Endodermal cell (in vitro differentiated cells): ENCODE data around the gene ADORA3. TPM values are rescaled to one million over a fixed set of nuclear protein-coding genes. Genes with fewer than 3 reads are reported as not detected.

Experiments used
- DNase-seq: peaks from one replicate; pipeline ENCODE4 v3.0.0-alpha.2; 2017
- H3K27ac ChIP-seq: 2 replicates; pipeline ENCODE4 v1.5.1; 2013; ENCODE audit warnings: mild to moderate bottlenecking, low read depth, low read length, moderate library complexity
- H3K27me3 ChIP-seq: 2 replicates; pipeline ENCODE4 v1.6.1; 2013; ENCODE audit warnings: mild to moderate bottlenecking, low read length, moderate library complexity; ENCODE audit not compliant: insufficient read depth, control insufficient read depth, poor library complexity, severe bottlenecking
- H3K36me3 ChIP-seq: 2 replicates; pipeline ENCODE4 v1.7.0; 2013; ENCODE audit warnings: mild to moderate bottlenecking, low read length, moderate library complexity; ENCODE audit not compliant: control insufficient read depth, insufficient read depth
- H3K4me1 ChIP-seq: one replicate; pipeline ENCODE4 v1.7.0; 2013; ENCODE audit warnings: low read length; ENCODE audit not compliant: control insufficient read depth, insufficient read depth
- H3K4me3 ChIP-seq: 2 replicates; pipeline ENCODE4 v1.5.1; 2013; ENCODE audit warnings: mild to moderate bottlenecking, low read length, moderate library complexity
- H3K9ac ChIP-seq: 2 replicates; pipeline ENCODE4 v1.6.1; 2013; ENCODE audit warnings: mild to moderate bottlenecking, low read length, moderate library complexity; ENCODE audit not compliant: poor library complexity, severe bottlenecking; ENCODE audit errors: extremely low read depth
- H3K9me3 ChIP-seq: 2 replicates; pipeline ENCODE4 v1.6.1; 2013; ENCODE audit warnings: mild to moderate bottlenecking, low read length, moderate library complexity; ENCODE audit not compliant: control insufficient read depth
- H3K27ac Mint-ChIP-seq: 2 replicates; pipeline ENCODE4 v1.8.0; 2020; ENCODE audit warnings: mixed read lengths
- H3K27me3 Mint-ChIP-seq: 2 replicates; pipeline ENCODE4 v1.8.0; 2021; ENCODE audit warnings: mild to moderate bottlenecking, mixed read lengths; ENCODE audit not compliant: insufficient read depth
- H3K36me3 Mint-ChIP-seq: 2 replicates; pipeline ENCODE4 v1.8.0; 2020; ENCODE audit warnings: low read depth, mixed read lengths
- H3K4me1 Mint-ChIP-seq: 2 replicates; pipeline ENCODE4 v1.8.0; 2020; ENCODE audit warnings: mixed read lengths
- H3K4me3 Mint-ChIP-seq: 2 replicates; pipeline ENCODE4 v1.8.0; 2020; ENCODE audit warnings: mild to moderate bottlenecking, moderate library complexity, mixed read lengths
- H3K9me3 Mint-ChIP-seq: 2 replicates; pipeline ENCODE4 v1.8.0; 2020; ENCODE audit warnings: mild to moderate bottlenecking, mixed read lengths
- CTCF ChIP-seq: fragments of 200-600 bp; sonication (generic); conservative IDR thresholded peaks from 2 replicates; pipeline ENCODE4 v1.5.0; 2021; ENCODE audit warnings: antibody characterized with exemption, mild to moderate bottlenecking
- WGBS, 2 experiments: methylation state at CpG; one replicate each; pipeline versions ENCODE4 v1.1.5 to v1.1.7; 2013; ENCODE audit warnings: missing lambda C conversion rate in 2 of 2, mixed read lengths in 1 of 2; ENCODE audit not compliant: insufficient coverage in 1 of 2, insufficient read length in 1 of 2; 5-methylcytosine and 5-hydroxymethylcytosine counted together
- total RNA-seq, 2 donors: library from RNA; stranded (reverse); fragmentation: NEBNext Ultra II Directional in 1 of 2; extraction: Animal tissue kit (Norgen Biotek cat#: 25700) in 1 of 2; gene quantifications; 2 replicates in 1 of 2; 3 replicates in 1 of 2; pipeline ENCODE4 v1.2.1, GENCODE V29; 2021

The ADORA3 gene
- total RNA-seq, 2 donors from 2014 or later = not detected

GRCh38 chr1:111484391-111485026, 18.9 kb downstream of the ADORA3 start:
- H3K27me3 Mint-ChIP-seq = peaks cover 4% of the 10 kb centered on the region
- H3K36me3 Mint-ChIP-seq = no peaks in the 10 kb centered on the region
- no peak overlapping the region for H3K27ac Mint-ChIP-seq
- no peaks in the 10 kb centered on the region for H3K9me3 Mint-ChIP-seq
- no peak for DNase-seq
- Histone ChIP-seq H3K4me1 (no peaks in the 10 kb centered on the region), H3K9me3 (no peaks in the 10 kb centered on the region), H3K27ac (no peak overlapping the region), H3K9ac (no peak overlapping the region), H3K36me3 (no peaks in the 10 kb centered on the region), H3K4me3 (no peak overlapping the region), H3K27me3 (no peaks in the 10 kb centered on the region)
- no peak for TF ChIP-seq CTCF
- H3K4me3 Mint-ChIP-seq = no peak overlapping the region
- no peaks in the 10 kb centered on the region for H3K4me1 Mint-ChIP-seq

GRCh38 chr1:111483876-111484275, 19.6 kb downstream of the ADORA3 start:
- no peaks in the 10 kb centered on the region for H3K9me3 Mint-ChIP-seq

GRCh38 chr1:111483166-111483565, 20.3 kb downstream of the ADORA3 start:
- no peaks in the 10 kb centered on the region for H3K36me3 Mint-ChIP-seq
- no peaks in the 10 kb centered on the region for H3K27me3 ChIP-seq
- H3K9me3 ChIP-seq = no peaks in the 10 kb centered on the region
- H3K9ac ChIP-seq = no peak overlapping the region
- no peak overlapping the region for H3K4me3 ChIP-seq
- H3K4me1 ChIP-seq = no peaks in the 10 kb centered on the region
- H3K9me3 Mint-ChIP-seq = no peaks in the 10 kb centered on the region
- no peak for TF ChIP-seq CTCF
- no peak overlapping the region for H3K4me3 Mint-ChIP-seq
- no peaks in the 10 kb centered on the region for H3K36me3 ChIP-seq
- H3K27ac ChIP-seq = no peak overlapping the region
- H3K4me1 Mint-ChIP-seq = no peaks in the 10 kb centered on the region
- H3K27ac Mint-ChIP-seq = no peak overlapping the region
- WGBS, 2 experiments = 79 to 100% methylated on average over 1 to 3 of the region's 3 CpGs
- no peak for DNase-seq
- H3K27me3 Mint-ChIP-seq = peaks cover 4% of the 10 kb centered on the region

More at GRCh38 chr1:111483876-111484275, 19.6 kb downstream of the ADORA3 start:
- Histone ChIP-seq H3K36me3 (no peaks in the 10 kb centered on the region), H3K9ac (no peak overlapping the region), H3K9me3 (no peaks in the 10 kb centered on the region), H3K4me3 (no peak overlapping the region), H3K27ac (no peak overlapping the region), H3K27me3 (no peaks in the 10 kb centered on the region), H3K4me1 (no peaks in the 10 kb centered on the region)
- no peak overlapping the region for H3K27ac Mint-ChIP-seq
- H3K27me3 Mint-ChIP-seq = peaks cover 4% of the 10 kb centered on the region
- no peak for TF ChIP-seq CTCF
- DNase-seq = no peak
- 85 to 100% methylated on average over 1 to 2 of the region's 2 CpGs for WGBS, 2 experiments
- no peak overlapping the region for H3K4me3 Mint-ChIP-seq
- no peaks in the 10 kb centered on the region for H3K36me3 Mint-ChIP-seq
- no peaks in the 10 kb centered on the region for H3K4me1 Mint-ChIP-seq
